GM21381 (cell line): ENCODE measurements around the gene SPATA13.

ENCODE experiments used
- ATAC-seq: cut with Tn5 transposase; IDR thresholded peaks from one replicate; pipeline ENCODE4 v1.9.1; 2021; ENCODE audit warnings: mild to moderate bottlenecking, moderate library complexity; ENCODE audit not compliant: unreplicated experiment

Gene SPATA13

GRCh38 chr13:24247016-24247415 lies 86.5 kb downstream of the SPATA13 start:
- ATAC-seq = no peak

- no peak for ATAC-seq
Measured at GRCh38 chr13:24249624-24250023, 89.1 kb downstream of the SPATA13 start.

GRCh38 chr13:24250376-24251057 lies 90.0 kb downstream of the SPATA13 start:
- no peak for ATAC-seq

GRCh38 chr13:24251525-24251924 lies 91.0 kb downstream of the SPATA13 start:
- no peak for ATAC-seq

- ATAC-seq = no peak
Measured at GRCh38 chr13:24252136-24252535, 91.6 kb downstream of the SPATA13 start.

GRCh38 chr13:24253520-24254145 lies 93.1 kb downstream of the SPATA13 start:
- no peak for ATAC-seq

GRCh38 chr13:24254146-24254841 lies 93.8 kb downstream of the SPATA13 start:
- ATAC-seq = no peak

- ATAC-seq = no peak
Measured at GRCh38 chr13:24257497-24257896, 97.0 kb downstream of the SPATA13 start.

- ATAC-seq = no peak
Measured at GRCh38 chr13:24261566-24261965, 101.0 kb downstream of the SPATA13 start.

GRCh38 chr13:24263632-24264031 lies 103.1 kb downstream of the SPATA13 start:
- no peak for ATAC-seq

GRCh38 chr13:24264976-24265375 lies 104.5 kb downstream of the SPATA13 start:
- ATAC-seq = no peak

GRCh38 chr13:24265453-24265852 lies 104.9 kb downstream of the SPATA13 start:
- no peak for ATAC-seq

- no peak for ATAC-seq
Measured at GRCh38 chr13:24267274-24267673, 106.8 kb downstream of the SPATA13 start.

- ATAC-seq = no peak
Measured at GRCh38 chr13:24267801-24268200, 107.3 kb downstream of the SPATA13 start.

GRCh38 chr13:24269821-24270220 lies 109.3 kb downstream of the SPATA13 start:
- ATAC-seq = no peak

- ATAC-seq = peak; percentile 43
Measured at GRCh38 chr13:24270639-24271141, 110.2 kb downstream of the SPATA13 start.

- no peak for ATAC-seq
Measured at GRCh38 chr13:24271231-24271600, 110.7 kb downstream of the SPATA13 start.

GRCh38 chr13:24271601-24272451 lies 111.3 kb downstream of the SPATA13 start:
- peak; percentile 39 for ATAC-seq

GRCh38 chr13:24272452-24273161 lies 112.1 kb downstream of the SPATA13 start:
- no peak for ATAC-seq

- ATAC-seq = no peak
Measured at GRCh38 chr13:24273926-24274325, 113.4 kb downstream of the SPATA13 start.
